SK-N-MC (cell line): ENCODE results near the gene TRHDE.

Source experiments
- EZH2 ChIP-seq: fragments of 200-600 bp; sonication (generic); IDR thresholded peaks from one replicate; pipeline ENCODE4 v1.6.1; 2017; ENCODE audit warnings: antibody characterized with exemption
- FOXP2 ChIP-seq: optimal IDR thresholded peaks from 2 replicates; pipeline ENCODE3; 2011; ENCODE audit warnings: mild to moderate bottlenecking, moderate library complexity; ENCODE audit not compliant: insufficient read depth; ENCODE audit errors: extremely low read length, control extremely low read depth
- POLR2AphosphoS5 ChIP-seq: IDR thresholded peaks from 2 replicates; pipeline ENCODE4 v1.6.1; 2012; ENCODE audit warnings: mild to moderate bottlenecking, low read depth, low read length, borderline replicate concordance

GRCh38 chr12:72511498-72511897, 239.3 kb downstream of the TRHDE start:
- TF ChIP-seq EZH2 (no peak), POLR2AphosphoS5 (no peak), FOXP2 (no peak)
